GM19468 (cell line): ENCODE data around the gene STUM.
"Not testable (repeated sequence)": the region's sequence is repeated elsewhere in the genome, so short reads cannot be mapped to it uniquely, and the experiment has no call there.

Experiments
- ATAC-seq: cut with Tn5 transposase; IDR thresholded peaks from one replicate; pipeline ENCODE4 v1.9.1; 2021; ENCODE audit warnings: mild to moderate bottlenecking, moderate library complexity, moderate number of reproducible peaks; ENCODE audit not compliant: unreplicated experiment; ENCODE audit errors: extremely low read depth

The STUM gene

DNA sequence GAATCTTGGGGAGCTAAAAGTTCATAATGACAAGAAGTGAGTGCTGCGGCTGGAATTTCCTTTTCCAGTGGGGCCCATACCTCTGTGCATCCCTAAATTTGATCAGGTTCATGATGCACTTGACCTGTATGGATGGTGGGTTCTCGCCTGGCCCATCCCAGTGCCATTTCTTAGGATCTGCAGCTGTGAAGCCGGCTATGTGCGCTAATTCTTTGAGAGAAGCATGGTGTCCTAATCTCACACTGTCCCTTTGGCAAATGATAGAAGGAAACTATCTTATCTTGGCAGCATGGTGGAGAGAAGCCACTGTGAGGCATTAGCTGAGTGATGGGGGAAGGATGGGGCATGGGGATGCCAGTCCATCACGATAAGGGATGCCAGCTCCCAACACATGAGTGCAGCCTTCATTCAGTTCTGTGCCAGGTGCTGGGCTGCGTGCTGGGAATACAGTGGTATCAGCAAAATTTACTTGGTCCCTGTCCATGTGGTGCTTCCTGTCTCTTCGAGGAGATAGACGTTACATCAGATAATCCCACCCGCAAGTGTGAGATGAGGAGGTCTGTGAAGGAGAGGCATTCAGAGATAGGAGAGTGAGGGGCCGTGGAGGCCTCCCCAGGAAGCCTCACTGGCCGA lies 30.5 kb downstream of the STUM start:
- no peak for ATAC-seq

DNA sequence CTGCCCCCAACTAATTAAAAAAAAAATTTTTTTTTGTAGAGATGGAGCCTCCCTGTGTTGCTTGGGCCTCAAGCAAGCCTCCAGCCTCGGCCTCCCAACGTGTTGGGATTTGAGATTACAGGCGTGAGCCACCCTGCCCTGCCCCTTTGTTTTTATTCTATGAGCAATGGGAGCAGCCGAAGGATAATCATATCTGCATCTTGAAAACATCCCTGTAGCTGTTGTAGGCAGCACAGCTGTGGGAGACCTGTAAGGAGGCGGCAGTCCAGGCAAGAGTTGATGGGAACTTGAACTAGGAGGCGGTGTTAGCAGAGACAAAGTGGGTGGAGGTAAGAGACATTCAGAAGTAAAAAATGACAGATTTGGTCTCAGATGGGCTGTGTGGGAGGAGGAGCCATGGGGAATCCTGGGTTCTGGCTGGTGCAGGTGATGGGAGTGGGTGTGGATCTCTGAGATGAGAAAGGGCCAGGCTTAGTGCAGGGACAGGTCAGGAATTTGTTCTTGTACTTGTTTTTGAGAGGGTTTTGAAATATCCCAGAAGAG lies 31.3 kb downstream of the STUM start:
- no peak for ATAC-seq

DNA sequence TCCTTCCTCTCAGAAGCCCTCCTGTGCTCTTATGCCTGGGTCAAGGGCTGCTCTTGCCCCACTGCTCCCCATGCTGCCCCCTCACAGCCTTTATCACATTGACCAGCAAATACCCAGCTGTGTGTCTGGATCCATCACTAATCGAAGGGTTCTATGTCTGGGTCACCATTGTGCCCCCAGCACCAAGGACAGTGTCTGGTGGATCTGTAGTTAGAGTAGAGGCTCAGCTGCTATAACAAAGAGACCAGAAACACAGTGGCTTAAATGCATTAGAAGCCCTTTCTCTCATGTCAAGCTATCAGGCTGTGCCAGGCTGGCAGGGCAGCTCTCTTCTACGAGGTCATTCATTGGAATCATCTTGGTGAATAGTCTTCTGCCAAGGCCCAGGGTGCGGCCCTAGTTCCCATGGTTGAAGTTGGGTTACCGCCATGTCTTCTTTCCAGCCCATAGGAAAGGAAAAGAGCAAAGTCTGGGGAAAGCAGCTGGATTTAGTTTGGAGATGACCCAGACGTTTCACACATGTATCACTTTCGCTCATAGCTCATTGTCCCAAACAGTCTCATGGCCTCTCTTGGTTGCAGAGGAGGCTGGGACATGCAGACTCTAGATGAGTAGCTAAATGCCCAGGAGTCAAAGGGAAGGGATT lies 32.2 kb downstream of the STUM start:
- ATAC-seq = no peak

DNA sequence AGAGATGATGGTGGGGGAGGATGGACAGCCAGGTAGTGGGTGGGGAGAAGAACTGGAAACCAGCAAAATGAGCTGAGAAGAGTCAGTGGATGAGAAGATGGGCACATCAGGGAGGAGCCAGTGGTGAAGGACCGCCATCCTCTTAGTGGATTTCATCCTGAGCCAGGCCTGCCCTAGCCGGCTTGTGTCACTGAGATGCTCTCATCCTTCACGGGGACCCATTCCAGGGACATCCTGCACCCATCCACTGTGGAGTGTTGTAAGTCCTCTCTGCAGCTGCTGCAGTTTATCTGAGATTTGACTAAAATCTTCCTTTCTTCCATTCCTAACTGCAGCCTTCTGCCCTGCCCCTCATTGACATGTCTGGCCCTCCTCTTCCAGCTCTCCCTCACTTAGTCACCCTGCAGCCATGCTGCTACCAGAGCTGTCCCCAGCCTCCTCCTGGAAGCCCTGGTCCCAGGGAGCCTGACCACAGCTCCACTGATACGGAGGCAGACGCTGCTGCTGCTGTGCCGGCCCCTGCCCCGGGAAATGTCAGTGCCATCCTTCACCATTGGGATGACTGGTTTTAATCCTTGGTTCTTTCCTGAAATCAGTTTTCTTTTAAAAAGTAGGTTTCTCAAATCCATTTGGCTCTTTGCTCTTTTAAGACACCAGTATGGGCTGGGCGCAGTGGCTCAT lies 33.2 kb downstream of the STUM start:
- ATAC-seq = no peak

DNA sequence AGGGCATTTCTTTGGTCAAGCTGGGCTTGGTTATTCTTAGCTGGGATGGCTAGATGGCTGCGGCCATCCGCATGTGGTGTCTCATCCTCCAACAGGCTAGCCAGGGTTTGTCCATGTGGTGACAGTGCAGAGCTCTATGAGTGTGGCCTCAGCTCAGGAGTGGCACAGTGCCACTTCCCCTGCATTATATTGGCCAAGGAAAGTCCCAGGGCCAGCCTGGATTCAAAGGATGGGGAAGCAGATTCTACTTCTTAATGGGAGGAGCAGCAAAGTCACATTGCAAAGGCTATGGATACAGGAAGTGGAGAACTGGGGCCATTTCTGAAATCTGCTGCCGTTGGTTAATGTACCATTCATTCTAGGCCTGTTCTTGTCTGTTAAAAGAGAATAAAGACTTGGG lies 34.4 kb downstream of the STUM start:
- no peak for ATAC-seq

DNA sequence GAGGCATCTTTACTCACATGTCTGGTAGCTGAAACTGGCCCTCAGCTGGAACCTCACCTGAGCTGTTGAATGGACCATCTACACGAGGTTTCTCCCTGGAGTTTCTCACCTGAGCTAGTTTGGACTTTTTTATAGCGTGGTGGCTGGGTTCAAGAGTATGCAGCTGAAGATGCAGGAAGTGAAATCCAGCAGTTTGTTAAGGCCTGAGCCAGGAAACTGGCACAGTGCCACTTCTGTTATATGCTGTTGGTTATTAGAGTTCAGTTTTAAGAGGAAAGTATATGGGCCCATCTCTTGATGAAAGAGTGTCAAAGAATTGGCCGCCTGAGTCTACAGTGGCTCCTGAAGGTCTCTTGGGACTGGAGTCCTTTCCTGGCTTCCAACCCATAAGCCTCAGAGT lies 35.6 kb downstream of the STUM start:
- ATAC-seq = no peak

DNA sequence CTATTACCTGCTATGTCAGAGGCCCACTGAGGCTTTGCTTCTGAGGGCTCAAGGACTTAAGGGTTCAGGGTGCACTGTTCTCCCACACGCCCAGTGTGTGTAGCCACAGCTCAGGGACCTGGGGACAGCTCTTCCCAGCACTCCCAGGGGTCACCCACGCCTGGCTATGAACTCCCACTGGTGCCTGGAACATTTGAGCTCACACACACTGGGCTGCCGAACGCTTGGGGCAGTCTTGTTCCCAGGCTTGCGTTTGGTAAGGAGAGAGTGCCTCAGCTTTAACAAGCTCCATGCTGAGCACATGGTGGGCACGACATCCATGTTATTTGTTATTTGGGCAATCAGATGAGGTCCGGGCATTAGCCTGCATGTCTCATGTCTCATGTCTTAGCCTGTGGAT lies 37.6 kb downstream of the STUM start:
- no peak for ATAC-seq

DNA sequence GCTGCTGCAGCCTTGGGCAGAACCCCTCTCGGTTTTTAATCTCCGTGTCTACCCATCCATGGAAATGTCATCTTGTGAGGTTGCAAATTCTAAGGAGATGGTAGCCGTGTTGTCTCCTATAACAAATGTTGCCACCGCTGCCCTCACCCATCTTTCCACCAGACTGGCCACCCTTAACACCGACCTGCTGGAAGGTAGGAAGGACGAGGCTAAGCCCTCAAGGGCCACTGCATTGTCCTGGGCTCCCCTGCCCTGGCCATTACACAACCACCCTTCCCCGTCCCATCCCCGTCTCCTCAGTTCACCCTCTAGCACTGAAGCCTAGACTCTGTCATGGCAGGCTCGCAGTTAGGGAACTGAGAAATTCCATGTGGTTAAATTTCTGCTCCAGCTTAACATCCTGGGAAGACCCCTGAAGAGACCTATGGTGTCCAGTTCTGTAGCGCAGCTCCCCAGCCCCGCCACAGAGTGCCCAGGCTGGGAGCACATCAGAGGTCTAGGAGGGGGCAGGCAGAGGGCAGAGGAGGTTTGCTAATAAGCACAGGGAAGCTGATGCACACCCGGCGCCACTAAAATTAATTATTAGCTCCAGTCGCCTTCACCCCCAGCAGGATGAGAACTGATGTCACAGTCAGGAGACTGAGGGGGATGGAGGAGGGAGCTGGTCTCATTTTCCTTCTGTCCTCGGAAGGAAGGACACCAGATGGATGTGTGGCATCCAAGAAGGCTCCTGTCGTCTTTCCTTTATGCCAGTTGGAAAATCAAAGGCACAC lies 38.3 kb downstream of the STUM start:
- no peak for ATAC-seq

DNA sequence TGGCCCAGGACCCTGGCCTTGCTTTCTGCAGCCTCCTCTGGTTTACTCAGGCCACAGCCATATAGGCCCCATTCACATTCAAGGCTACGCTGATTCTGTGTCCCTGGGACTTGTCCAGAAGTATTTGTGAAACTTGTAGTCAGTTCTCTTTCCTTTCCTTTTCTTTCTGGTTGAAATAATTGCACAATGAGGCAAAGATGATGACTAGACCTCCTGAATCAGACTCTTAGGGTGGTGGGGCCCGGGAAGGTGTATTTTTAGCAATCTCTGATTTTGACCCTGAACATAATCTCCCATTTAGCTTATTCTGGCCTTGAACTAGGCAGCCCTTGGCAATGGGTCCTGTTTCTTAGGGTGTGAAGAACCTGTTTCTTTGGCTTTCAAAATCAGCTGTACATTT lies 39.9 kb downstream of the STUM start:
- ATAC-seq = no peak

DNA sequence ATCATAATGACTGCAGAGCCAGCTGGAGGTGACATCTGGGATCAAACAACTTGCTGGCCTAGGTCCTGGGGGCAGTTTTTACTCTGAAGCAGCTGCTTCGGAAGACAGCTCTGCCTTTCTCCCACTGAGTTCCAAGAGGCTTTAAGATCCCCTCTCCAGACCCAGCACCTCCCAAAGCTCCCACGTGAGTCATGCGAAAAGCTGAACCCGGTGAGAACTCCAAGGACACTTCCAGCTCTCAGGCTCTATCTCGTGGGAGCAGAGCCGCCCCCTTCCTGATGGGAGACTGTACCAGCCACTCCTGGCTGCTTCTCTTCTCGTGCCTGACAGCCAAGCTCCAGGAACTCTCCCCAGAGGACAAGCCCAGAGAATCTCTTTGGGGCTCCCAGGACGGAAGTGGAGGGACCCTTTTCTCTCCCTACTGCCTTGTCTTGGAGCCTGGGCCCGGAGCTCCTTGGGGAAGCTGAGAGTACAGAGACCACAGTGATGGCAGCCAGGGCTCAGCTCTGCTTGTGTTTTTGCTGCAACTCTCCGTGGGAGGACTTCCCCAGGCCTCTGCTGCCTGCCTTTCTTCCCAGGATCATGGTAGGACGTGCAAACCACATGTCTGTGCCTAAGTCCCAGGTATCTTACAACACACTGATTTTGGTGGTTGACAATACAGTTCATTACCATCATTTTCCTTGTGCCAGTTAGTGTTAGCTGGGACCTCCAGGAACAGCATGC lies 40.6 kb downstream of the STUM start:
- no peak for ATAC-seq

DNA sequence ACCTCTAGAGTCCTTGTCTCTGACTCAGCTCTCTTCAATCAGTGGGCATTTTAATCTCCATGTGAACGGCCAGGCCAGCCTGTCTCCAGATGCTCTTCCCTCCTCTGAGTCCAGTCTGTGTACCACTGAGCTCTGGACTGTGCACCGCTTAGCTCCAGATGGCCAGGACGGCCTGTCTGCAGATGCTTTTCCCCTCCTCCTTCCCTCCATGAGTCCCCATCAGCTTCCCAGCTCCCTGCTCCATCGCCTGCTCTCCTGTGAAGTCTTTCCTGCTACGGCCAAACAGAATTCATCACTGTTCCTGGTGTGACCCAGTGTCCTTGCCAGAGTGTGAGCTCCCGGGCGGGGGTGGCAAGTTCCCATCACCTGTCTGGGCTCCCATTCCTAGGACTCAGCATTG lies 42.0 kb downstream of the STUM start:
- ATAC-seq = no peak

DNA sequence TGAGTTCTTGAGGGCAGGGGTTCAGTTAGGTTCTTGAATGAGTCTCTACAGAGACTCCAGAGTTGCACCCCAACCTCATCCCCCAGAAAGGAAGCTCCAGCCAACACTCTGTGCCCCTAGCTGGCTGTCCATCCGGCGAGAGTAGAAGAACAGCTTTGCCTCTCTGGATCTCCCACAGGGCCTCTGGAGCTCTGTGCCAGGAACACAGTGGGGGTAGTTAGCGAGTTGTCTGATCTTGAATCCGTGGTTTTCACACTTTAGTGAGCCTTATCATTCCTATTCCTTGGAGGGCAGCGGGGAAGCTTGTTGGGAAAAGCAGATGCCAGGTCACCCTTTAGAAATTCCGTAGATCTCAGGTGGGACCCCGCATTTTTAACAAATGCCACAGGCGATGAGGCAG lies 45.0 kb downstream of the STUM start:
- no peak for ATAC-seq

DNA sequence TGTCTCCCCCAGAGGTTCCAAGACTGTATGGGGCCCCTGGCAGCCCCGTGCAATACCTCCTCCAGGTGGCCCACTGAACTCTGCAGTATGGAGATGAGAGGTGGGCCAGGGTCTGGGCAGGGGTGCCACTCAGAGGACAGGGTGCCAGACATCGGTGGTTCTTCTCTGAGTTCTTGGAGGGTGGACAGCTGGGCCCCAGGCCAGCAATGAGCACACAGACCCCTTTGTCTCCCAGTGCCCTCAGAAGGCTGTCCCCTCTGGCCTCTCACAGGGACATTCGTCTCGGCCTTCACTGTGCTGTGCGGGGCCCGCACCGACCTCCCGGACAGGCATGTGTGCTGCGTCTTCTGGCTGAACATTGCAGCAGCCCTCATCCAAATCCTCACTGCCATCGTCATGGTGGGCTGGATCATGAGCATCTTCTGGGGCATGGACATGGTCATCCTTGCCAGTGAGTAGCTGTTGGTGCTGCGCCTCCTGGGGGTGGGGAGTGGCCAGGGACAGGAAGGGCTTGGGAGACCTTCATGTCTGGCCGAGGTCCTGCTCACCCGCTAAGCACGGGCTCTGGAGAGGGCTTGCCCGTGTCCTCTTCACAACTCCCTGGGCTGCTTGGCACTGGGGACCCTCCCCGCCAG lies 48.1 kb downstream of the STUM start:
- ATAC-seq = no peak

DNA sequence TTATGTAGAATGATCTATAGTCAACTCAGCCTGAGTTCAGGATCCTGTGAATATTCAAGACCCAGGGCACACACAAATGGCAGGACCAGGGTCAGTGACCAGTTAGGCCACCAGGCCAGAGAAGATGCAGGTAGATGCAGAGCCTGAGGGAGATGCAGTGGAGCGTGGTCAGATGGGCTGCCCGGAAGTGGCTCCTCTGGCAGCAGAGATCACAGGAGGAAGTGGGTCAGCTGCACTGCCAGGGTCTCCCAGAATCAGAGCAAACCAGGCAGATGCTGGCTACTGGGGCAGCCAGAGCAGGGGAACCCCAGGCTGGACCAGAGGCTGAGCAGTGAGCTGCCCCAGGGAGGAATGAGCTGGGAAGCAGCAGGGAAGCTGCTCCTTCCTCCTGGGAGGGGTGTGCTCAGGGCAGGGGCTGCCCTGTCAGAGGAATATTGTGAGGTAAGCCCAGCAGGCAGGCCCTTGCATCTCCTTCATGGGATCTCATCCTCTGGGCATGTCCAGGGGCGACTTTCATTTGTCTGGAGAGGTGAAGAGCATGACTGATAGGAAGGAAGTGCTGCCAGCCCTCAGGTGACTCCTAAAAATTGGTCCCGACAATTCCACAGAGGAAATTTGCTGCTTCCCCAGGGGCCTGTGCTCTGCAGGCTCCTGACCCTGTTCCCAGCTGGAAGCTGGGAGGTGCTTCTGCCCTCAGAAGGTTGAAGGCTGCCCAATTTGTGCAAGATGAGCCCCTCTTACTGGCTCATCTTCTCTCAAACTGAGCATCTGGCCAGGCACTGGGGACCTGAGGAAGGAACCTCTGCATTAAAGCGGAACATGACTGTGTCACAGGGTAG lies 49.3 kb downstream of the STUM start:
- ATAC-seq = no peak

DNA sequence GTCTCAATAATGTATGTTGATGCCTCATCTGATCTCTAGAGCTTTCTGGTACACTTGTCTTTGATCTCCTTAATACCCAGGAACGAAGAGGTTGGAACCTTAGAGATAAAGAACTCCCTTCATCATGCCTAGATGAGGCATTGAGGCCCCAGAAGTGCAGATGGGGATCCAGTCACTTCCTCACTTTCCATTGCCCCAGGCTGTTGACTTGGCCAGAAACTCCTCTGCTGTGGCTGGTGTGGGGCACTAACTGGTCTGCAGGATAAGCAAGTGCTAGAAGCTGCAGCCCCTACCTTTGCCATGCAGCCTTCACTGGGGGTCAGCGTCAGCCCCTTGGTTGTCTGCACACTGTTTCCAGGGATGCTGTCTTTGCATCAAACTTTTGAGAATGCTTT lies 49.9 kb downstream of the STUM start:
- ATAC-seq = no peak

DNA sequence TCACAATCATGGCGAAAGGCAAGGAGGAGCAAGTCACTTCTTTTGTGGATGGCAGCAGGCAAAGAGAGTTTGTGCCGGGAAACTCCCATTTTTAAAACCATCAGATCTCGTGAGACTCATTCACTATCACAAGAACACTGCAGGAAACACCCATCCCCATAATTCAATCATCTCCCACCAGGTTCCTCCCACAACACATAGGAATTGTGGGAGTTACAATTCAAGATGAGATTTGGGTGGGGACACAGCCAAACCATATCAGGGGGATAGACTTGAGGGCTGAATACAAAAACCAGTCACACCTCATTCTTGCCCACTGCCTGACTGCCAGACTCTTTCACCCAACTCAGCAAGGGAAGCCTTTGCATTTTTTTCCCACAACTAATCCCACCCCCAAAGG lies 50.4 kb downstream of the STUM start:
- ATAC-seq = not testable (repeated sequence)

DNA sequence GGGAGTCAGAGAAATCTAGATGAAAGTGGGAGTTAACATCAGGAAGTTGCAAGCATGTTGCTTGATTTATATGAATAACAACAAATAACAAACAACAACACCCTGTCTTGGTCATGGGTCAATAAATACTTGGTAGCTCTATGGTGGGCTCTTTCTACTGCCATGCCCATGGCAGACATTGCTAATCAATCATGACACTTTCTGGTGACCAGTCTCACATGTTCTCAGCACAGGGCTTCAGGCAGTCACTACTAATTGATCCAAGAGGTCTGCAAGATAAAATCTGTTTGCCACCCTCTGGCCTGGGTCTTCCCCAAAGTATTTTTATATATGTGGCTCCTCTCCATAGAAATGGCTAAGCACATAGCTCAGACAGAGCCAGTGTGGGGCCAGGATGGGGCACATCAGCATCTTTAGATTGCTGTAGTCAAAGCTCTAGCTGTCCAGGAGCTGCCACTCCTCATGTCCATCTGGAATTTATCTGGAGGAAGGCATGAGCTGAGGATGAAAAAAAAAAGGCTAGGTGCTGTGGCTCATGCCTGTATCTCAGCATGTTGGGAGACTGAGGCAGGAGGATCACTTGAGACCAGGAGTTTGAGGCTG lies 51.2 kb downstream of the STUM start:
- ATAC-seq = no peak

DNA sequence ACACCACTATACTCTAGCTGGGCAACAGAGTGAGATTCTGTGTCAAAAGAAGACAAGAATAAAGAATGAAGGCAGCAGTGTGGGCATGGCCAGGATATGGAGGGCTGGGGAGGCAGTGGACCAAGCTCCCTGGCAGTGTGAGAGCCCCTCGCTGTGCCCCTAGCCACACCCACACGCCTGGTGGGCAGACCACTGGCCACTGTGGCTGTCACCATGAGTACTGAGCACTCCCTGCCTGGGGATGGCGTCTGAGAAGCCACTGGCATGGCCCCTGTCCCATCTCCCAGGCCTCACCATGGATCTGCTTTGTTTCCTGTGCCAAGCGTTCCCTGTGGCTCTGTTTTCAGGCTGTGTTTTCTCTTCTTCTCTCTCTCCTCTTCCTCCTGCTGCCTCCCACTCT lies 51.7 kb downstream of the STUM start:
- no peak for ATAC-seq
